ENCODE measurements around the gene ZNF544. TPM values are rescaled to one million over a fixed set of nuclear protein-coding genes. Genes with fewer than 3 reads are reported as not detected.

Gene ZNF544
- total RNA-seq, 1 donor from 2014 or later, result 26.1 TPM

DNA sequence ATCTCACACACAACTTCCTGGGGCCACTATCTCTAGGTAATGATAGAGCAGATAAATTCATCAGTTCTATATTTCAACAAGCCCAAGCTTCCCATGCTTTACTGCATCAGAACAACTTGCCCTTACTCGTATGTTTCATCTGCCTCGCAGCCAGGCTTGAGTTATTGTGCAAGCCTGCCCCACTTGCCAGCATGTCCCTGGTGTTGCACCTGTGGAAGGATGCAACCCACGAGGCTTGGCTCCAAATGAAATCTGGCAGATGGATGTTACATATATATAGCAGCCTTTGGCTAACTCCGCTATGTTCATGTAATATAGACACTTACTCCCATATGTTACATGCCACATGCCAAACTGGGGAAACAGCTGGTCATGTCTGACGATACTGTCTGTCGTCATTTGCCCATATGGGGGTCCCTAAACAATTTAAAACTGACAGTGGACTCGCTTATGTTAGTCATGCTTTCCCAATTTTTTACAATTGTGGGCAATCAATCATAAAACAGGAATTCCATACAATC, 82.7 kb downstream of the ZNF544 start:
- Histone ChIP-seq H3K4me1 (ENCODE audit: control insufficient read depth in 3 of 3, insufficient read depth in 3 of 3, low read length in 3 of 3) (peaks cover 0 to 2% (median under 1%) of the 10 kb centered on the region in 3 donors), H3K9me3 (ENCODE audit: control insufficient read depth in 3 of 3, low read length in 3 of 3) (no peaks in the 10 kb centered on the region), H3K36me3 (ENCODE audit: control insufficient read depth in 3 of 3, insufficient read depth in 3 of 3, low read length in 3 of 3) (peaks cover 35 to 60% (median 60%) of the 10 kb centered on the region in 3 donors), H3K9ac (ENCODE audit: low read depth in 1 of 3, low read length in 3 of 3) (no peak overlapping the region), H3K4me3 (ENCODE audit: low read length in 3 of 3) (no peak overlapping the region), H3K27ac (ENCODE audit: low read depth, low read length) (no peak overlapping the region), H3K27me3 (ENCODE audit: control insufficient read depth in 3 of 3, insufficient read depth in 3 of 3, low read length in 3 of 3) (no peaks in the 10 kb centered on the region)

Other genes with a start within 250 kb of the ZNF544 start
- 15.1 TPM for gene ZNF606, start 226.1 kb upstream of the ZNF544 start, total RNA-seq
- not detected for gene ZSCAN1, start 194.9 kb upstream of the ZNF544 start, total RNA-seq
- 10.4 TPM for gene ZNF135, start 169.6 kb upstream of the ZNF544 start, total RNA-seq
- gene ZSCAN18, start 130.7 kb upstream of the ZNF544 start, total RNA-seq, result 50.6 TPM
- gene ZNF329, start 78.1 kb upstream of the ZNF544 start, total RNA-seq, result 16.2 TPM
- gene ZNF274, start 45.9 kb upstream of the ZNF544 start, total RNA-seq, result 11.0 TPM
- gene ZNF8, start 50.0 kb downstream of the ZNF544 start, total RNA-seq, result 6.3 TPM
- 14.1 TPM for gene ERVK3-1, start 76.5 kb downstream of the ZNF544 start, total RNA-seq
- 2.6 TPM for gene ZSCAN22, start 98.1 kb downstream of the ZNF544 start, total RNA-seq
- gene A1BG, start 124.6 kb downstream of the ZNF544 start, total RNA-seq, result under 0.01 TPM
- gene ZNF497, start 133.8 kb downstream of the ZNF544 start, total RNA-seq, result 2.1 TPM
- 0.52 TPM for gene ZNF837, start 152.1 kb downstream of the ZNF544 start, total RNA-seq
- 3,737 TPM for gene RPS5, start 158.4 kb downstream of the ZNF544 start, total RNA-seq
- not detected for gene RNF225, start 166.7 kb downstream of the ZNF544 start, total RNA-seq
- gene ZNF584, start 179.7 kb downstream of the ZNF544 start, total RNA-seq, result 8.4 TPM
- 9.9 TPM for gene ZNF132, start 211.2 kb downstream of the ZNF544 start, total RNA-seq
- gene ZNF324B, start 222.7 kb downstream of the ZNF544 start, total RNA-seq, result 5.7 TPM
- gene ZNF324, start 238.2 kb downstream of the ZNF544 start, total RNA-seq, result 9.9 TPM
- 3.1 TPM for gene ZNF446, start 247.4 kb downstream of the ZNF544 start, total RNA-seq